Muscle layer of duodenum (tissue), 2 donors: ENCODE results near the gene TUBG2.

ENCODE experiments used
- H3K27ac ChIP-seq: one replicate; pipeline ENCODE4 v1.7.0; 2013; ENCODE audit warnings: mild to moderate bottlenecking, low read length
- H3K27me3 ChIP-seq: one replicate; pipeline ENCODE4 v1.7.0; 2013; ENCODE audit warnings: low read depth, mild to moderate bottlenecking, control low read depth, low read length
- H3K36me3 ChIP-seq, 2 donors: one replicate each; pipeline ENCODE4 v1.7.0; 2013; ENCODE audit warnings: low read length in 2 of 2, control low read depth in 1 of 2, mild to moderate bottlenecking in 1 of 2; ENCODE audit not compliant: insufficient read depth in 2 of 2, control insufficient read depth in 1 of 2
- H3K4me1 ChIP-seq, 2 donors: one replicate each; pipeline ENCODE4 v1.7.0; 2013; ENCODE audit warnings: low read length in 2 of 2, mild to moderate bottlenecking in 2 of 2, control low read depth in 1 of 2, moderate library complexity in 1 of 2; ENCODE audit not compliant: insufficient read depth in 2 of 2, control insufficient read depth in 1 of 2
- H3K4me3 ChIP-seq, 2 donors: one replicate each; pipeline ENCODE4 v1.7.0; 2013; ENCODE audit warnings: low read length in 2 of 2, low read depth in 1 of 2, mild to moderate bottlenecking in 1 of 2
- H3K9me3 ChIP-seq, 2 donors: one replicate each; pipeline ENCODE4 v1.7.0; 2013; ENCODE audit warnings: low read length in 2 of 2, control low read depth in 1 of 2, mild to moderate bottlenecking in 1 of 2; ENCODE audit not compliant: control insufficient read depth in 1 of 2
- donor health status: healthy.

The TUBG2 gene

GRCh38 chr17:42706732-42707131 is 47.6 kb downstream of the TUBG2 start:
- Histone ChIP-seq H3K27ac (no peak overlapping the region), H3K27me3 (no peaks in the 10 kb centered on the region), H3K9me3 (no peaks in the 10 kb centered on the region), H3K36me3 (peaks cover 72 to 97% of the 10 kb centered on the region in 2 donors), H3K4me1 (no peaks in the 10 kb centered on the region), H3K4me3 (no peak overlapping the region)

- Histone ChIP-seq H3K9me3 (no peaks in the 10 kb centered on the region), H3K36me3 (peaks cover 74 to 95% of the 10 kb centered on the region in 2 donors), H3K4me3 (no peak overlapping the region), H3K27me3 (no peaks in the 10 kb centered on the region), H3K4me1 (no peaks in the 10 kb centered on the region), H3K27ac (no peak overlapping the region)
These were observed 49.5 kb downstream of the TUBG2 start for GRCh38 chr17:42708588-42708987.

GRCh38 chr17:42709561-42709960 is 50.5 kb downstream of the TUBG2 start:
- H3K4me1 ChIP-seq, result no peaks in the 10 kb centered on the region
- H3K4me3 ChIP-seq, result no peak overlapping the region
- no peak overlapping the region for H3K27ac ChIP-seq
- H3K9me3 ChIP-seq, result no peaks in the 10 kb centered on the region
- no peaks in the 10 kb centered on the region for H3K27me3 ChIP-seq
- H3K36me3 ChIP-seq, result peaks cover 74 to 92% of the 10 kb centered on the region in 2 donors
